PFSK-1 (cell line): ENCODE results near the gene FERD3L.

ENCODE experiments used
- FOXP2 ChIP-seq: optimal IDR thresholded peaks from 2 replicates; pipeline ENCODE3; 2011; ENCODE audit warnings: borderline replicate concordance, control low read depth, inconsistent platforms; ENCODE audit not compliant: insufficient read depth; ENCODE audit errors: extremely low read length, extremely low read depth
- POLR2AphosphoS5 ChIP-seq: IDR thresholded peaks from 2 replicates; pipeline ENCODE4 v1.6.1; 2012; ENCODE audit warnings: low read depth, mild to moderate bottlenecking, control low read depth, low read length, moderate library complexity
- REST ChIP-seq, 2 experiments: IDR thresholded peaks; 2 replicates each; pipeline versions ENCODE4 v1.6.1 to v1.8.0; 2011 to 2012; ENCODE audit warnings: low read depth in 2 of 2, low read length in 2 of 2, control low read depth in 1 of 2, inconsistent platforms in 1 of 2, mild to moderate bottlenecking in 1 of 2, moderate library complexity in 1 of 2; ENCODE audit not compliant: insufficient read depth in 1 of 2
- SIN3A ChIP-seq: IDR thresholded peaks from 2 replicates; pipeline ENCODE4 v1.6.1; 2012; ENCODE audit warnings: mild to moderate bottlenecking, low read length, moderate library complexity, borderline replicate concordance; ENCODE audit not compliant: insufficient read depth
- TAF1 ChIP-seq: IDR thresholded peaks from 2 replicates; pipeline ENCODE4 v1.6.1; 2012; ENCODE audit warnings: low read length, control low read depth, borderline replicate concordance; ENCODE audit not compliant: insufficient read depth

- TF ChIP-seq POLR2AphosphoS5 (no peak), SIN3A (no peak), TAF1 (no peak), REST (IDR thresholded peaks at IDR 0.05; ENCODE audit: insufficient read depth in 1 of 2, low read depth in 2 of 2, low read length in 2 of 2) (no peak), FOXP2 (no peak)
Measured at GRCh38 chr7:19109000-19109946, 35.9 kb downstream of the FERD3L start.
